ENCODE results near the gene BSG.
A peak's percentile ranks its signal among the peaks of the same experiment; 100 is the strongest.

DNA sequence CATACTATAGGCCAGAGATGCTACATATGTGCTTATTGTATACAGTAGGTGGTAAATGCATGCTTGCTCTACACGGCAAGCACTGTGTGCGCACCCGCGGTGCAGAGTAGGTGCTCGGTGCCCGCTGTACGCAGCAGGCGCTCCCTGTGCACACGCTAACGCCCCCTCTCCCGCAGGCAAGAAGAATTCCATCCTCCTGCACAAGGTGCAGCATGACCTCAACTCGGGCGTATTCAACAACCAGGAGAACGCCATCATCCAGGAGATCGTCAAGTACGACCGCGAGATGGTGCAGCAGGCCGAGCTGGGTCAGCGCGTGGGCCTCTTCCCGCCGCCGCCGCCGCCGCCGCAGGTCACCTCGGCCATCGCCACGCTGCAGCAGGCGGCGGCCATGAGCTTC is 43.2 kb downstream of the BSG start:
- TF ChIP-seq, protein P1, sequence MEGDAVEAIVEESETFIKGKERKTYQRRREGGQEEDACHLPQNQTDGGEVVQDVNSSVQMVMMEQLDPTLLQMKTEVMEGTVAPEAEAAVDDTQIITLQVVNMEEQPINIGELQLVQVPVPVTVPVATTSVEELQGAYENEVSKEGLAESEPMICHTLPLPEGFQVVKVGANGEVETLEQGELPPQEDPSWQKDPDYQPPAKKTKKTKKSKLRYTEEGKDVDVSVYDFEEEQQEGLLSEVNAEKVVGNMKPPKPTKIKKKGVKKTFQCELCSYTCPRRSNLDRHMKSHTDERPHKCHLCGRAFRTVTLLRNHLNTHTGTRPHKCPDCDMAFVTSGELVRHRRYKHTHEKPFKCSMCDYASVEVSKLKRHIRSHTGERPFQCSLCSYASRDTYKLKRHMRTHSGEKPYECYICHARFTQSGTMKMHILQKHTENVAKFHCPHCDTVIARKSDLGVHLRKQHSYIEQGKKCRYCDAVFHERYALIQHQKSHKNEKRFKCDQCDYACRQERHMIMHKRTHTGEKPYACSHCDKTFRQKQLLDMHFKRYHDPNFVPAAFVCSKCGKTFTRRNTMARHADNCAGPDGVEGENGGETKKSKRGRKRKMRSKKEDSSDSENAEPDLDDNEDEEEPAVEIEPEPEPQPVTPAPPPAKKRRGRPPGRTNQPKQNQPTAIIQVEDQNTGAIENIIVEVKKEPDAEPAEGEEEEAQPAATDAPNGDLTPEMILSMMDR (IDR thresholded peaks at IDR 0.05 in 8 of 11, conservative IDR thresholded peaks at IDR 0.05 in 3 of 11), result peak in 2 of 11 experiments; percentile 10 to 16
- TF ChIP-seq POLR2A (IDR thresholded peaks at IDR 0.05) (no peak), POLR2AphosphoS5 (IDR thresholded peaks at IDR 0.05) (peak in 1 of 3 donors; percentile 52)
